ENCODE data around the gene OPCML.

GRCh38 chr11:132712466-132712865 lies 819.8 kb downstream of the OPCML start:
- no peak for TF ChIP-seq CTCF (conservative IDR thresholded peaks at IDR 0.05; ENCODE audit: low read depth in 2 of 2)
- no peak for TF ChIP-seq ZNF331 (CRISPR knock-in tag; IDR thresholded peaks at IDR 0.05; ENCODE audit: low read depth)

All from GM23338 (cell line).